HG02759 (cell line): ENCODE results near the gene EGFR.
"Not testable (repeated sequence)": the region's sequence is repeated elsewhere in the genome, so short reads cannot be mapped to it uniquely, and the experiment has no call there.

Source experiments
- ATAC-seq: cut with Tn5 transposase; IDR thresholded peaks from one replicate; pipeline ENCODE4 v1.9.1; 2021; ENCODE audit warnings: mild to moderate bottlenecking, moderate library complexity; ENCODE audit not compliant: unreplicated experiment

EGFR gene

DNA sequence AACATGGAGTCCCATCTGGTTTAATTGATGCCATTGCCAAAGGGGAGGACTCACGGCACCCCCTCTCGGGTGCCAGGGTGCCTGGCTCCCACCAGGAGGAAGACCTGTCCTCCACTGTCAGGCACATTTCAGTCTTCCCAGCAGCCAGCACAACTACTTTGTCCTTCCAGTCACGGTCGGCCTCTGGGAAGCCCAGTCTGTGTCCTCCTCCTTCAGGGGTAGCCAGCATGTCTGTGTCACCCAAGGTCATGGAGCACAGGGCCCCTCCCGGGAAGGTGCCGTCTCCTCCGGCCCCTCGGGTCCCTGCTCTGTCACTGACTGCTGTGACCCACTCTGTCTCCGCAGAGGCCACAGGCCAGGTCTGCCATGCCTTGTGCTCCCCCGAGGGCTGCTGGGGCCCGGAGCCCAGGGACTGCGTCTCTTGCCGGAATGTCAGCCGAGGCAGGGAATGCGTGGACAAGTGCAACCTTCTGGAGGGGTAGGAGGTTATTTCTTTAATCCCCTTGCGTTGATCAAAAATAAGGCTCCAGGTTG is 142.4 kb downstream of the EGFR start:
- ATAC-seq = no peak

DNA sequence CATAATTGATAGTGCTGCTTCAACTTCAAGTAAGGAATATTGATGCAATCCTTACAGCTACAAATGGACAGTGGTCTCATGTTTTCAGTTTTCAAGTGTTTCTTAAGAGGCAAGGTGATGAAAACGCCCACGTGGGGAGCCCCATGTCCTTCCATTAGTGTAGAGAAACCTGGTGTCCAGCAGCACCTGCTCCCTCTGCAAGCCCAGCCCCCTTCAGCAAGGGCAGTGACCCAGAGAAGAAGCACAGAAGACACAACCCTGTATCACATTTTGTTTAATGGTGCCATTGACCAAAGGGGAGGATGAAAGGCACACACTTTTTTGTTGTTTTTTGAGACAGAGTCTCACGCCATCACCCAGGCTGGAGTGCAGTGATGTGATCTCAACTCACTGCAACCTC is 143.7 kb downstream of the EGFR start:
- ATAC-seq = no peak

DNA sequence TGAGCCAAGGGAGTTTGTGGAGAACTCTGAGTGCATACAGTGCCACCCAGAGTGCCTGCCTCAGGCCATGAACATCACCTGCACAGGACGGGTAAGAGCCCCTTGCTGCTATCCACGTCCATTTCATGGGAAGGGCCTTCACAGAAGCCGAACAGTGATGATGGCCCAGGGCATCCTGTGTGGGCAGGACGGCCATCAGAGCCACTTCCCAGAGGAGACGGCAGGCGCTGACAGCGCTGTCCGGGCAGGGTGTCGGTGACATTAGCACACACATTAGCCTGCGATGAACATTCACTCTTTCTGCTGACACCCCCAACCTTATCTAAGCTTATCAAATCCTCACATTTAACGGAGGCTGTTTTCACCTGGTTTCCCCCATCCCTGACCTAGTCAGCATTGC is 144.9 kb downstream of the EGFR start:
- no peak for ATAC-seq

DNA sequence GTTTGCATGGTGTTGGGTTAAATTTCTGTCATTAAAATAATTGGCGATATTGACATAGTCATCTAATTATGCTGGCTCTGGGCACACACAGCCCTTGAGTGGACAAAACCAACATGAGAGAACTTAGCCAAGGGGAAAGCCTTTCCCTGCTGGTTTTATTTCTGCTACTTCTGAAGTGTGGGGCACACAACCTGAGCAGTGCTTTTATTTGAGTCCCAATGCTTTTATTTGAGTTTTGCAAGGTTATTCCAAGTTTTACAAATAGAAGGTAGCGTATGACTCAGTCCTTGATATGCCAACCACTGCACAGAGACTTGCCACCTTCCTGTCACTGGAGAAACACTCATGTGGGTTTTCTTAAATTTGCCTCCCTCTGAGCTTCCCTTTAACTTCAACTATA is 145.7 kb downstream of the EGFR start:
- ATAC-seq = no peak

DNA sequence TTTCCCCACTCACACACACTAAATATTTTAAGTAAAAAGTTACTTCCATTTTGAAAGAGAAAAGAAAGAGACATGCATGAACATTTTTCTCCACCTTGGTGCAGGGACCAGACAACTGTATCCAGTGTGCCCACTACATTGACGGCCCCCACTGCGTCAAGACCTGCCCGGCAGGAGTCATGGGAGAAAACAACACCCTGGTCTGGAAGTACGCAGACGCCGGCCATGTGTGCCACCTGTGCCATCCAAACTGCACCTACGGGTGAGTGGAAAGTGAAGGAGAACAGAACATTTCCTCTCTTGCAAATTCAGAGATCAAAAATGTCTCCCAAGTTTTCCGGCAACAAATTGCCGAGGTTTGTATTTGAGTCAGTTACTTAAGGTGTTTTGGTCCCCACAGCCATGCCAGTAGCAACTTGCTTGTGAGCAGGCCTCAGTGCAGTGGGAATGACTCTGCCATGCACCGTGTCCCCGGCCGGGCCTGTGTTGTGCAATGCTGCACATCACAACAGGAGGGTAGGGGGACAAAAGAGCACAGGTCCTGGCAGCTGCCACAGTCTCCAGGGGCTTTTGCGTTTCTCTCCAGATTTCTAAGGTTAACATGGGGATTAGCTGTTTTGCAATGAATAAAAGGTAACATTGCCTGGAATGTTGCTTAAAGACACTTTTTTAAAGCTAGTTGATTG is 146.5 kb downstream of the EGFR start:
- ATAC-seq = no peak

DNA sequence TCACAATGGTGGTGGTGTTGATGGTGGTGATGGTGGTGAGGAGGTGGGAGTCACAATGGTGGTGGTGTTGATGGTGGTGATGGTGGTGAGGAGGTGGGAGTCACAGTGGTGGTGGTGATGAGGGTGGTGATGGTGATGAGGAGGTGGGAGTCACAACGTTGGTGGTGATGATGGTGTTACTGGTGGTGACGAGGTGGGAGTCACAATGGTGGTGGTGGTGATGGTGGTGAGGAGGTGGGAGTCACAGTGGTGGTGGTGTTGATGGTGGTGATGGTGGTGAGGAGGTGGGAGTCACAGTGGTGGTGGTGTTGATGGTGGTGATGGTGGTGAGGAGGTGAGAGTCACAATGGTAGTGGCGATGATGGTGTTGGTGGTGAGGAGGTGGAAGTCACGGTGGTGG is 148.5 kb downstream of the EGFR start:
- ATAC-seq = not testable (repeated sequence)

DNA sequence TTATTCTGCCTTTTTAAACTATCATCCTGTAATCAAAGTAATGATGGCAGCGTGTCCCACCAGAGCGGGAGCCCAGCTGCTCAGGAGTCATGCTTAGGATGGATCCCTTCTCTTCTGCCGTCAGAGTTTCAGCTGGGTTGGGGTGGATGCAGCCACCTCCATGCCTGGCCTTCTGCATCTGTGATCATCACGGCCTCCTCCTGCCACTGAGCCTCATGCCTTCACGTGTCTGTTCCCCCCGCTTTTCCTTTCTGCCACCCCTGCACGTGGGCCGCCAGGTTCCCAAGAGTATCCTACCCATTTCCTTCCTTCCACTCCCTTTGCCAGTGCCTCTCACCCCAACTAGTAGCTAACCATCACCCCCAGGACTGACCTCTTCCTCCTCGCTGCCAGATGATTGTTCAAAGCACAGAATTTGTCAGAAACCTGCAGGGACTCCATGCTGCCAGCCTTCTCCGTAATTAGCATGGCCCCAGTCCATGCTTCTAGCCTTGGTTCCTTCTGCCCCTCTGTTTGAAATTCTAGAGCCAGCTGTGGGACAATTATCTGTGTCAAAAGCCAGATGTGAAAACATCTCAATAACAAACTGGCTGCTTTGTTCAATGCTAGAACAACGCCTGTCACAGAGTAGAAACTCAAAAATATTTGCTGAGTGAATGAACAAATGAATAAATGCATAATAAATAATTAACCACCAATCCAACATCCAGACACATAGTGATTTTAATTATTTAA is 151.7 kb downstream of the EGFR start:
- no peak for ATAC-seq

DNA sequence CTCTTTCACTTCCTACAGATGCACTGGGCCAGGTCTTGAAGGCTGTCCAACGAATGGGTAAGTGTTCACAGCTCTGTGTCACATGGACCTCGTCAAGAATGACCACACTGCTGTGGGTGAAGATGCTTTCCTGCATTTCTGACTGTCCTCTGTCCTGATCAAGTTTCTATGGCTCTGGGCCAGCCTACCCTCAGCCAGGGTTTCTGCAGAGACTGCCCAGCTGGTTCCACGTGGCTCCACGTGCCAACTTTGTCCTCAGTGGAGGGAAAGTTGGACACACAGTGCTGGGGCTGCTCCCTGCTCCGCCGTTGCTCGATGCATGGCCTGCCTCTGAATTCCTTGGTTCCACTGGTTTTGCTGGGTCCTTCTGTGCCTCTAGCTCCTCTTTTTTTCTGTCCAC is 152.3 kb downstream of the EGFR start:
- no peak for ATAC-seq

DNA sequence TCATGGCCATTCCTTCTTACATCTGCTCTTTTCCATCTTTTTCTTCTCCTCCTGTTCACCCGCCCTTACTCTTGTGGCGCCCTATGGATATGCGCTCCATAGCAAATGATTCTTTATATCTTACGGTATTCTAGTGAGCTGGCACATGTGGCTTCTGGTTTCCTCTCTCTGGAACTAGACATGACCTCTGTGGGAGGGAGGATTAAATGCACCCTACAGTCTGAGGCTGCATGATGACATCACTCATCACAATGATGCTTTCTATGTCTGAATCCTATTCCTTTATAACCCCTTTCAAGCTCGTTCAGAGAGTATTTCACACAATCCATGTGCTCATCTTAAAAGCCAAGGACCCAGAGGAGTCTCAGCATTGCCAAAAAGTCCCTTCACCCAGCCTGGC is 153.3 kb downstream of the EGFR start:
- ATAC-seq = no peak

DNA sequence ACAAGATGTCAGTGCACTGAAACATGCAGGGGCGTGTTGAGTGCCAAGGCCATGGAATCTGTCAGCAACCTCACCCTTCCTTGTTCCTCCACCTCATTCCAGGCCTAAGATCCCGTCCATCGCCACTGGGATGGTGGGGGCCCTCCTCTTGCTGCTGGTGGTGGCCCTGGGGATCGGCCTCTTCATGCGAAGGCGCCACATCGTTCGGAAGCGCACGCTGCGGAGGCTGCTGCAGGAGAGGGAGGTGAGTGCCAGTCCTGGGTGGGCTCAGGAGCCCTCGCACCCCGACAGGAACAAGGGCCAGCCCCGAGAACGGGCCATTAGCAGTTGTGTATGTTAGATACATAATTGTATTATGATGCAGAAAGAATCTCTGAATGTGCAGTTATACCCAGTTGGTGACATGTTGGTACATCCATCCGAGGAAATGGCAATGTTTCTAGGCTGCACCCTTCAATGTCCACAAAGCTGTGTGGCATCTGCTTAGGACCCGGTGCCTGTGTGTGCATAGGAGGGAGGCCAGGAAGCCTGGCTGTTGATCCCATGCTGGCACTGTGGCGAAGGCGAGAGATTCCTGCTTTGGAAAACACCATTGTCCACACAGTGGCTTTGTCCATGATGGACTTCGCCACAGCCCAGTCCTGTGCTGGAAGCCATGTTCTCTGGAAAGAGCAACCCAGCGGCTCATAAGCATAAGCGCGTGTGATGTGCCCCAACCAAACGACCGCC is 154.2 kb downstream of the EGFR start:
- ATAC-seq = no peak

DNA sequence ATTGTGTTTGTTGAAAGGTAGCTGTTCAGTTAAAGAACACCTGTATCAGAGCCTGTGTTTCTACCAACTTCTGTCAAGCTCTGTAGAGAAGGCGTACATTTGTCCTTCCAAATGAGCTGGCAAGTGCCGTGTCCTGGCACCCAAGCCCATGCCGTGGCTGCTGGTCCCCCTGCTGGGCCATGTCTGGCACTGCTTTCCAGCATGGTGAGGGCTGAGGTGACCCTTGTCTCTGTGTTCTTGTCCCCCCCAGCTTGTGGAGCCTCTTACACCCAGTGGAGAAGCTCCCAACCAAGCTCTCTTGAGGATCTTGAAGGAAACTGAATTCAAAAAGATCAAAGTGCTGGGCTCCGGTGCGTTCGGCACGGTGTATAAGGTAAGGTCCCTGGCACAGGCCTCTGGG is 154.9 kb downstream of the EGFR start:
- no peak for ATAC-seq

DNA sequence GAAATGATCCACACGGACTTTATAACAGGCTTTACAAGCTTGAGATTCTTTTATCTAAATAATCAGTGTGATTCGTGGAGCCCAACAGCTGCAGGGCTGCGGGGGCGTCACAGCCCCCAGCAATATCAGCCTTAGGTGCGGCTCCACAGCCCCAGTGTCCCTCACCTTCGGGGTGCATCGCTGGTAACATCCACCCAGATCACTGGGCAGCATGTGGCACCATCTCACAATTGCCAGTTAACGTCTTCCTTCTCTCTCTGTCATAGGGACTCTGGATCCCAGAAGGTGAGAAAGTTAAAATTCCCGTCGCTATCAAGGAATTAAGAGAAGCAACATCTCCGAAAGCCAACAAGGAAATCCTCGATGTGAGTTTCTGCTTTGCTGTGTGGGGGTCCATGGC is 155.6 kb downstream of the EGFR start:
- no peak for ATAC-seq

DNA sequence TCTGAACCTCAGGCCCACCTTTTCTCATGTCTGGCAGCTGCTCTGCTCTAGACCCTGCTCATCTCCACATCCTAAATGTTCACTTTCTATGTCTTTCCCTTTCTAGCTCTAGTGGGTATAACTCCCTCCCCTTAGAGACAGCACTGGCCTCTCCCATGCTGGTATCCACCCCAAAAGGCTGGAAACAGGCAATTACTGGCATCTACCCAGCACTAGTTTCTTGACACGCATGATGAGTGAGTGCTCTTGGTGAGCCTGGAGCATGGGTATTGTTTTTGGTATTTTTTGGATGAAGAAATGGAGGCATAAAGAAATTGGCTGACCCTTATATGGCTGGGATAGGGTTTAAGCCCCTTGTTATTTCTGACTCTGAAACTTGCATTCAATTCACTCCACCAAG is 156.0 kb downstream of the EGFR start:
- ATAC-seq = no peak

DNA sequence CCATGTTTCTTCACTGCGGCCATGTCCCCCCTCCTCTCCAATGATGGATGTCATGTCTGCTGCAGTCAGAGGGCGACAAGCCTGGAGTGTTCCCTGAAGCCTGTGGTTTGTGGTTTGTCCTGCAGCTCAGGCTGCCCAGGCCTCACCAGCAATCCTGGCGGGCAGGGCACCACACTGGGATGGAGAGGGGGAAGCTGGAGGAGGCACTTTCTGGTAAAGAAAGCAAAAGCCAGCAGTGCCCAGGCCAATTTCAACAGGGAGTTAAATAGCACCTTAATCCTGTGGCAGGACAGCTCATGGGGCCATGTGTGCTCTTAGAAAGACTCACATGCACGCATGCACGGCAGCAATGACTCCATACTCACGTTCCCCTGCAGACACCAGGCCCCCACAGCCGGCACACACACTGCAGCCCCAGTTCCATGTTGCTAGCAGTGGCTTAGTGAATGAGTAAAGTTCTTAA is 158.3 kb downstream of the EGFR start:
- ATAC-seq = no peak

DNA sequence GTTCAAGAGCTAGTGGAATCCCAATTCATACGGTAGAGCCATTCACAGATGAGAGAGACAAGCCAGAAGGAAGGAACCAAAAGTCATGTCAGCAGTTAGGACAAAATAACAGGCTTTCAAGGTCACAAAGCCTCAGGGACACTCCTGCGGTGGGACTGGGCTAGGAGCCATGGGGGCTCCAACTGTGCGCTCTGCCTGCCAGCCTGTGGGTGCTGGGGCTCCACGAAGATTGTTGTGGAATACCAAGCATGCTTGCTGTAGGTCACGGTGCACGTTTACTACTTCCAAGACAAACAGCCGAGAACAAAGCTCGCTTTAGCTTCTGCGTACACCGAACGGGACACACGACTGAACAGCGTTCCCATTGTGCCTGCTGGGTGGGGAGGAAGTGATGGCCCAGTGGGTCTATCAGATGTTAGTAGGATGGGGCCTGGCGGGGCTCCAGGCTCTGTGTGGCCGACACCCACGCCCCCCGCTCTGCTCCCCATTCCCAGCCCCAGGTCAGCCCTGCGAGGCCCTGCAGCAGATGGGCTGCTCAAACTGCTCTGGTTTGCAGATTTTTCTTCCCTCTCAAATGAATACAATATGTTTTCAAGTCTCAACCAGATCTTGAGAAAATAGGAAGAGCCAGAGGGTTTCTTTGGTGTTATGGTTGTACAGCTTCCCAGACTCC is 158.9 kb downstream of the EGFR start:
- no peak for ATAC-seq

DNA sequence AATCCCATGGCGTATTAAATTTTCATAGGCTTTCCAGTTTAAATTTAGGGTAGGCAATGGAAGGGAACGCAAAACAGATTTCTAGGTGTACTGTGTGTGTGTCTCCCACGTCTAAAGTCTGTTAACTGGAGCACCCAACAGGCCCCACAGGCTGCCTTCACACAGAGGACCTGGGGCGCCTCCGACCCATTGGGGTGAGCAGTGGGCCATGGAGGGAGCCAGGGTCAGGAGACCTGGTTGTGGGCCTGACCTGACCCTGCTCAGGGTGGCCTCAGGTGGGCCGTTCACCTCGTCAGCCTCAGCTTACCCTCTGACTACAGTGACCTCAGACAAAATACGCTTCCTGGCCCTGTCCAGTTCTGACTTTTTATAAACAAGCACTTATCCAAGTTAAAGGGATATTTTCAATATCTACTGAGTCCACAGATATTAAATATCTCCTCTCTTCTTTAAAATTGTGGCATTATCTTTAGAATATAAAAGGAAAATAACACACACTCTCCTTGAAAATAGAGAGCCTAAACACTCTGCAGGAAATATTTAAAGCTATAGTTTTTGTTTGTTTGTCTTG is 159.6 kb downstream of the EGFR start:
- no peak for ATAC-seq

DNA sequence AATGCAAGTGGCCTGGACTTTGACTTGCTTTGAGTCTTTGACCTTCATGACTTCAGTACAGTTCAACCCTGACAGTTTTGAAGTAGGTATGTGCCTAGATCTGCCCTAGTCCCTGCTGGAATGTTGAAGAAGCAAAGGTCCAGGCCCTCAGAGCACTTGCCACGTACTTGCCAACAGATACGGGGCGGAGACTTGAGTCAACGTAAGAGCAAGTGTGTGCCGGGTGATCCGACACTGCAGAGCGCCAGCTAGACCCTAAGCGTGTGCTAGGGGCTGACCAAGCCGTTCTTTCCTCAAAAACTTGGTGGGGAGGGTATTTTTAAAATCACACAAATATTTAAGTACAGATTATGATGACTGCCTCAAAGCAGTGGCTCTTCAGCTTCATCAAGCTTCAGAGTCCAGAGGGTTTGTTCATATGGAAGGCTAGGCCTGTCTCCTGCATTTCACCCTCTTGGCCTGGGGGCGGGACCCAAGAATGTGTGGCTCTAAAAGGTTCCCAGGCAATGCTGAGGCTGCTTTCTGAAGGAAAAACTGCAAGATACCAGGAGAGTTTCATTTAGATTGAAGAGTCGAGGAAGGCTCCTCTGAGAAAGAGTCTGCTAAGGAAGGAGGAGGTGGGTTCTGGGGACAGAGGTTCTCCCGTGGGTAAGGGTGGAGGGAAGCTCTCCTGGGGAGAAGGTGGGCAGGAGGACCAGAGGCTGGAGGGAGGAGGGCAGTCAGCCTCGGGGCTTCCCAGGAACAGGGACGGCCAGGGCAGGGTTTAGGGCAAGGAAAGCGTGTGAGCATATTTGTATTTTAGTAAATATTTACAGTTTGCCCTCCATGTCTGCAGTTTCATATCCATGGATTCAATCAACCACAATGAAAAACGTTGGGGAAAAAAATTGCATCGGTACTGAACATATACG is 160.3 kb downstream of the EGFR start:
- no peak for ATAC-seq

DNA sequence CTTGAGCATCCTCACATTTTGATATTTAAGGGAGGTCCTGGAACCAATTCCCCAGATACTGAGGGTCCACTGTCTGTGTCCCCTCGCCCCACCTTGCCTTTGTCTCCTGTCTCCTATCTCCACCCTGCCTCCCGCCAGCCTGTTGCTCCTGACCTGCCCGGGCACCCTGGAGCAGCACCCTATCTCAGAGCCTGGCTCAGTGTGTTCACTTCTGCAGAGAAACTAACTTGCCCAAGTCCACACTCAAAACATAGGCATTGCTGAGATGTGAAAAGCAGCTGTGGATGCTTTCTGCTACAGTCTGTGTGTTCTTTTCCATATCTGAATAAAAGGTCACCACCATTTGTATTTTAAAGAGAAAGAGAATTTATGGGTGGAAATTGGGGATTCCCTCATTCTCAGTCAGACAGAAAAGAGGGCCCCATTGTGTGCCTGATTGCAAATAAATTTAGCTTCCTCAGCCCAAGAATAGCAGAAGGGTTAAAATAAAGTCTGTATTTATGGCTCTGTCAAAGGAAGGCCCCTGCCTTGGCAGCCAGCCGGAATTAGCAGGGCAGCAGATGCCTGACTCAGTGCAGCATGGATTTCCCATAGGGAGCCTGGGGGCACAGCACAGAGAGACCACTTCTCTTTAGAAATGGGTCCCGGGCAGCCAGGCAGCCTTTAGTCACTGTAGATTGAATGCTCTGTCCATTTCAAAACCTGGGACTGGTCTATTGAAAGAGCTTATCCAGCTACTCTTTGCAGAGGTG is 161.3 kb downstream of the EGFR start:
- ATAC-seq = no peak

DNA sequence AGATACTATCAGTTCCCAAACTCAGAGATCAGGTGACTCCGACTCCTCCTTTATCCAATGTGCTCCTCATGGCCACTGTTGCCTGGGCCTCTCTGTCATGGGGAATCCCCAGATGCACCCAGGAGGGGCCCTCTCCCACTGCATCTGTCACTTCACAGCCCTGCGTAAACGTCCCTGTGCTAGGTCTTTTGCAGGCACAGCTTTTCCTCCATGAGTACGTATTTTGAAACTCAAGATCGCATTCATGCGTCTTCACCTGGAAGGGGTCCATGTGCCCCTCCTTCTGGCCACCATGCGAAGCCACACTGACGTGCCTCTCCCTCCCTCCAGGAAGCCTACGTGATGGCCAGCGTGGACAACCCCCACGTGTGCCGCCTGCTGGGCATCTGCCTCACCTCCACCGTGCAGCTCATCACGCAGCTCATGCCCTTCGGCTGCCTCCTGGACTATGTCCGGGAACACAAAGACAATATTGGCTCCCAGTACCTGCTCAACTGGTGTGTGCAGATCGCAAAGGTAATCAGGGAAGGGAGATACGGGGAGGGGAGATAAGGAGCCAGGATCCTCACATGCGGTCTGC is 162.2 kb downstream of the EGFR start:
- no peak for ATAC-seq
